NCI-H748 treated with DMSO at 0.1 percent for 48 hours (cell line): ENCODE measurements around the gene DCK.
"Not testable (repeated sequence)": the region's sequence is repeated elsewhere in the genome, so short reads cannot be mapped to it uniquely, and the experiment has no call there.

Experiments used
- DNase-seq: peaks from one replicate; lab custom pipeline; 2025; lab: John Stamatoyannopoulos, UW

The DCK gene

DNA sequence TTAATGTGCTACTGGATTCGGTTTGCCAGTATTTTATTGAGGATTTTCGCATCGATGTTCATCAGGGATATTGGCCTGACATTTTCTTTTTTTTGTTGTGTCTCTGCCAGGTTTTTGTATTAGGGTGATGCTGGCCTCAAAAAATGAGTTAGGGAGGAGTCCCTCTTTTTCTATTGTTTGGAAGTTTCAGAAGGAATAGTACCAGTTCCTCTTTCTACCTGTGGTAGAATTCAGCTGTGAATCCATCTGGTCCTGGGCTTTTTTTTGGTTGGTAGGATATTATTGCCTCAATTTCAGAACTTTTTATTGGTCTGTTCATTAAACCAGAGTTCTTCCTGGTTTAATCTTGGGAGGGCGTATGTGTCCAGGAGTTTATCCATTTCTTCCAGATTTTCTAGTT is 7.9 kb downstream of the DCK start:
- not testable (repeated sequence) for DNase-seq

DNA sequence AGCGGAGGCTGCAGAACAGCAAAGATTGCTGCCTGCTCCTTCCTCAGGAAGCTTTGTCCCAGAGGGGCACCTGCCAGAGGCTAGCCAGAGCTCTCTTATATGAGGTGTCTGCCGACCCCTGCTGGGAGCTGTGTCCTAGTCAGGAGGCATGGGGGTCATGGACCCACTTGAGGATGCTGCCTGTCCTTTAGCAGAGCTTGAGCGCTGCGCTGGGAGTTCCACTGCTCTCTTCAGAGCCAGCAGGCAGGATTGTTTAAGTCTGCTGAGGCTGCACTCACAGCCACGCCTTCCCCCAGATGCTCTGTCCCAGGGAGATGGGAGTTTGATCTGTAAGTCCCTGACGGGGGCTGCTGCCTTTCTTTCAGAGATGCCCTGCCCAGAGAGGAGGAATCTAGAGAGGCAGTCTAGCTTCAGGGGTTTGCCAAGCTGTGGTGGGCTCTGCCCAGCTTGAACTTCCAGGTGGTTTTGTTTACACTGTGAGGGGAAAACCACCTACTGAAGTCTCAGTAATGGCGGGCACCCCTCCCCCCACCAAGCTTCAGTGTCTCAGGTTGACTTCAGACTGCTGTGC is 10.9 kb downstream of the DCK start:
- DNase-seq = no peak

DNA sequence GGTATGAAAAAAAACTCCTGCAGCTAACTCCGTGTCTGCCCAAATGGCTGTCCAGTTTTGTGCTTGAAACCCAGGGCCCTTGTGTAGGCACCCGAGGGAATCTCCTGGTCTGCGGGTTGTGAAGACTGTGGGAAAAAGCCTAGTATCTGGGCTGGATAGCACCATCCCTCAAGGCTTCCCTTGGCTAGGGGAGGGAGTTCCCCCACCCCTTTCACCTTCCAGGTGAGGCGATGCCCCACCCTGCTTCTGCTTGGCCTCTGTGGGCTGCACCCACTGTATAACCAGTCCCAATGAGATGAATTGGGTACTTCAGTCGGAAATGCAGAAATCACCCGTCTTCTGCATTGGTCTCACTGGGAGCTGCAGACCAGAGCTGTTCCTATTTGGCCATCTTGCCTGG is 11.6 kb downstream of the DCK start:
- DNase-seq = not testable (repeated sequence)

DNA sequence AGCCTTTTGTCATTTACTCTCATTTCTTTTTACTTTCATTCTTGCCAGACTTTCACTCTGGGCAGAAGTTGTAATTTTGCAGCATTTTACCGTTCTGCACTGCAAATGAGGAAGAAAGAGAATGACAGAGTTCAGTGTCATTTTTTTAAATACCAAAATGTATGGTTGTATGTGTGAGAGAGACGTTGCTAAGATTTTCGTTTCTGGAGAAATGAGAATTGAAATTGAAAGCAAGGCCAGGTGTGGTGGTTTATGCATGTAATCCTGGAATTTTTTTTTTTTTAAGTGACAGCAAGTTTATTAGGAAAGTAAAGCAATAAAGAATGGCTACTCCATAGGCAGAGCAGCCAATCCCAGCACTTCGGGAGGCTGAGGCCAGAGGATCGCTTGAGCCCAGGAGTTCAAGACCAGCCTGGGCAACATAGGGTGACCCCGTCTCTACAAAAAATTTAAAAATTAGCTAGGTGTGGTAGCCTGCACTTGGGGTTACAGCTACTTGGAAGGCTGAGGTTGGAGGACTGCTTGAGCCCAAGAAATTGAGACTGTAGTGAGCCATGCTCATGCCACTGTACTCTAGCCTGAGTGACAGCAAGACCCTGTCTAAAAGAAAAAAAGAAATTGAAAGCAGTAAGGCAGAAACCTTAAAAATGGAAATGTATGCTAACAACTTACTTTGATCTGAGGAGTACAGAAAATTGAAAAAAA is 12.9 kb downstream of the DCK start:
- DNase-seq = no peak

DNA sequence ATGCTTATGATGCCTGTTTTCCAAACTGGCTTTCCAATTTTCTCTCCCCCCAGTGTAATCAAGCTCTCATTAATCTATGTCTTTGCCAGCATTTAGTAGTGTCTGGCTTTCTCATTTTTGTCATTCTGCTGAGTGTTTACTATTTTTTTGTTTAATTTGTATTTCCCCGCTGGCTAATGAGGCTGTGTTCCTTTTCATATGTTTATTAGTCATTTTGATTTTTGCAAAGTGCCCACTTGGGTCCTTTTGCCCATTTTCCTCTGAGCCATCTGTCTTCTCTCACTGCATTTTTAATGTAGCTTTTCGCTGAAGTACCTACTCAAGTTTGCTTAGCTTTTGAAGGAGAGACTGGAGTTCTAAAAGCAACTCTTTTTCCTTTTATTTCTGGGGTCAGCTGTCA is 14.7 kb downstream of the DCK start:
- DNase-seq = no peak

DNA sequence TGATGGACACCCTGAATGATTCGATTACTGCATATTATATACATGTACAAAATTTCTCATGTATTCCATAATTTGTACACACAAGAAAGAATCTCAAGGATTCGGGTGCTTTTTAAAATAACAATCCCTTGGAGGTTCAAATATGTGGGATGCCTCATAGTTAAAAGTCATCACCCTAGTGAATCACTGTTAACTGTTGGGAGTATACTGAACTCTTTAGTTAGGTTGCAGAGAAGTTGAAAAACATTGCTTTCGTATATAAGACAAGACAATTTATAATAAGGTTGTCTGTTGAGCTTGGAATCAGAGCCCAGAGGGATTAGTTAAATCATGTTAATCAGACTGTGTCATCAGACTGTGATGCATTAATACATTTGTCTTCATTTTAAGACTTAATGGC is 15.6 kb downstream of the DCK start:
- no peak for DNase-seq

DNA sequence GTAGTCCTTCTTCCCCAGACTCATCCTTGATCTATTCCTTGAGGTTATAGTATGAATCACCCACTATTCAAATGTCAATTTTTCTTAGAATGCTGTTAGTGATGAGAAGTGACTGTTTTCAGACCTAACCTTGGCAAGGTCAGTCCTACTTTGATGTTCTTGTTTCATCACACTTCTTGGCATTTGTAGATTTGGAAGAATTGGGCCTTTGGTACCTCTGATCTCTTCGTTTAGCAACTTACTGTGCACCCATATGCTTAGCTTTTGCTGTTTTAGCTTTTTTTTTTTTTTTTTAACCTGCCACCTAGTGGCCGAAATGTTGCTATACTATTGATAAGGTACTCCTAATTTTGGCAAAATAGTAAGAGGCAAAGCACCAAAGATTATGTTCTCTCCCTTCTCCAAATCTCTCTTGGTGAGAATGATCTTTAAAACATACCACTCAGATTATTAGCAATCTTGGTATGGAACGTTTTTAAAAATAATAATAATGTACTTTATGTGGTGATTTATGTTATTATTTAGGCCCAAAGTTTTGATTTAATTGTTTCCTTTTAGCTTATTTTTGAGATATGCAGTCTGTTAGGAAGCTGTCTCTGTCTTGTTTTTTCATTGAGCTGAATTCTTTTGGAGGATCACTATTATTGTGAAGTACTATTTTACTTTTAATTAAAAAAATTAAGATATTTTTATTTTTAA is 16.6 kb downstream of the DCK start:
- peak; percentile 7 for DNase-seq

DNA sequence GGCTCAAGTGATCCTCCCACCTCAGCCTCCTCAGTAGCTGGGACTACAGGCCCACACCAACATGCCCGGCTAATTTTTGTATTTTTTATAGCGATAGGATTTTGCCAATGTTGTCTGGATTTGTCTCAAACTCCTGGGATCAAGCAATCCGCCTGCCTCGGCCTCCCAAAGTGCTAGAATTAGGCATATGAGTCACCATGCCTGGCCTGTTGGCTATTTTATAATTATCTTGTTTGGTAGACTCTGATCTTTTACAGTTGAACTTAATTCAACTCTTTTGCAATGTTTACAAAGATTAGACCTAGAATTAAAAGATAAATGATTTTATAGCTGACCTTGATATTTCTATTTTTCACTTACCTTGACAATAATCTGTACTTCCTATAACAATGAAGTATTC is 18.0 kb downstream of the DCK start:
- DNase-seq = no peak

DNA sequence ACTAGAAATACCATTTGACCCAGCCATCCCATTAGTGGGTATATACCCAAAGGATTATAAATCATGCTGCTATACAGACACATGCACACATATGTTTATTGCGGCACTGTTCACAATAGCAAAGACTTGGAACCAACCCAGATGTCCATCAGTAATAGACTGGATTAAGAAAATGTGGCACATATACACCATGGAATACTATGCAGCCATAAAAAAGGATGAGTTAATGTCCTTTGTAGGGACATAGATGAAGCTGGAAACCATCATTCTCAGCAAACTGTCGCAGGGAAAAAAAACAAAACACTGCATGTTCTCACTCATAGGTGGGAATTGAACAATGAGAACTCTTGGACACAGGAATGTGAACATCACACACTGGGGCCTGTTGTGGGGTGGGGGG is 23.9 kb downstream of the DCK start:
- not testable (repeated sequence) for DNase-seq

DNA sequence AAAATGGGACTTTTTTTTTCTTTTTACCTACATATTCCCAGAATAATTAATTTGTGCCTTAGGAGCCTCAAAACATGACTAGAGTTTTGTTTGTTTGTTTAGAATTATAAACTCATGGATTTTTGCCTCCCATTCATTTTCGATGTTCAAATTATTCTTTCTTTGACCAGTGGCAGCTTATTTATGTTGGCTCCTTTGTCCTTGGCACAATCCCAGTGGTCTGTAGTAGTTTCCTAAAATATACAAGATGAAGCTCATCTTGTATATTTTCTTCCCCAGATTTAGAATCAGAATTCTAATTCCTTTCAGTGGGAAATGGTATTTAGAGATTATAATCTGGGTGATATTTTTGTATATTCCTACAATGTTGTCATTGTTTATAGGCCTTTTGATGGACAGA is 27.2 kb downstream of the DCK start:
- no peak for DNase-seq

DNA sequence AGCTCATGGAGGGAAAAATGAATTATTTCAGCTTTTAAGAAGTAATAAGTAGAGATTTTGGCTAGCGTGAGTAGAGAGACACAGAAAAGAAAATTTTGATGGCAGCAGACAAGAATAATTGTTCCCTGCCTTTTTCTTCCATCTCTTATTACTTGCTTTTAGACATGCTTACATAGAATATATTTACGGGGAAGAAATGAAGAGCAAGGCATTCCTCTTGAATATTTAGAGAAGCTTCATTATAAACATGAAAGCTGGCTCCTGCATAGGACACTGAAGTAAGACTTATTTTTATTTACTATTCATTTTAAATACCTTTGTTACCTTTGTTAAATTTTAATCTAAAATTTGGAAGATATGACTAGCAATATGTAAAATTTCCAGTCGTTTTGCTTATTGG is 32.2 kb downstream of the DCK start:
- DNase-seq = no peak

DNA sequence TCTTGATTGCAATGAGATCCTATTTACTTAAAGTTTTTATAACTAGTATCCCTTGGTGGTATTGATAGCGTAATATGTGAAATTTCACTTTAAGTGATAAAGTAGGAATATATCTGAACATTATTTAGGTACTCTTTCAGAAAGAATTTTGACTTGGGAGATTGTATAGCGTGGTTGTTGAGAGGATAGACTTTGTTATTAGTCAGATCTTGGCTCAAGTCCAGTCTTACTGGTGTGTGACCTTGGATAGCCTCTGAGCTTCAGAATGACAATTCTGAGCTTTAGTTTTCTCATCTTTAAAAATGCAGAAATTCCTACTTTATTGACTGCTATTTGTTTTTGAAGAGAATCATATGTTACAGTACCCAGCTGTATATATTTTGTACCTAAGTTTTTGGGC is 32.6 kb downstream of the DCK start:
- DNase-seq = no peak

DNA sequence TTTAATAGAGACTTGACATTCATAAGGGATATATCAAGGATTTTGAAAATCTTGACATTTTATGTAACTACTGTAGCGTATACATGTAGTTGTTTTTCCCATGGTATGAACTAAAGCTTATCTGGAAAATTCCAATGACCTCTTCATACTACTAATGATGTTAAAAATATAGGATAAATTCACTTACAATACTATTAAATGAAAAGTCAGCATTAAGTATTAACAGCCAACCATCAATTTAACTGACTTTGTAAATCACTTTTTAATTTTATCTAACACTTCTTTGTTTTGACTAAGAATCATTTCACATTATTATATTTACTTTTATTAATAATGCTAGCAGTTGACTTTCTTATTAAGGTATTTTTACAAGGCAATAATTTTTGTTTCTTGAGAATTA is 34.2 kb downstream of the DCK start:
- DNase-seq = no peak

DNA sequence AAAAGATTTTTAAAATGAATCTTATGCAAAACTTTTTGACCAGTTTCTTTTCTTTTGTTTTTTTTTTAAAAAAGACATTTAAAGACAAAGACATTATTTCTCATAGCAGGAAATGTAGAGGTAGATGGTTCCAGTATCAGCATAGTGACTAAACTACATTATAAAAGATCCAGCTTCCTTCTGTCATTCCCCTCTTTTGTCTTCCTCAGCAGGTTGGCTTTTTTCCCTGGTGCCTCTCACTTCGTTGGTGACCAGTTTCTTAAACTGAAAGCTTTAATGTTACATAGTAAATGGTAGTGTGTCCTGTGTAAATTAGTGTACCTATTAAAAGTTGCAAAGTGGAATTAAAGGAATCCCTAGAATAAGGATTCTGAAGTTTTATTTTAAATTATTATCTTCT is 36.1 kb downstream of the DCK start:
- no peak for DNase-seq

DNA sequence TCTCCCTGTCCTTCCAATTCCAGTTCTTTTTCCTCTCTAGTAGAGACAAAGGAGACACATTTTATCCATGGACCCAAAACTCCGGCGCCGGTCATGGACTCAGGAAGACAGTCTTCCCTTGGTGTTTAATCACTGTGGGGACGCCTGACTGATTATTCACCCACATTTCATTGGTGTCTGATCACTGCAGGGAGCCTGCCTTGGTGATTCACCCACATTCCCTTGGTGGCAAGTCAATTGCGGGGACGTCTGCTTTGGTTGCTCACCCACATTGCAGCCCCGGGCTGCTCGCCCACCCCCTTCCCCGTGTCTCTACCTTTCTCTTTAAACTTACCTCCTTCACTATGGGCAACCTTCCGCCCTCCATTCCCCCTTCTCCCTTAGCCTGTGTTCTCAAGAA is 38.7 kb downstream of the DCK start:
- not testable (repeated sequence) for DNase-seq

DNA sequence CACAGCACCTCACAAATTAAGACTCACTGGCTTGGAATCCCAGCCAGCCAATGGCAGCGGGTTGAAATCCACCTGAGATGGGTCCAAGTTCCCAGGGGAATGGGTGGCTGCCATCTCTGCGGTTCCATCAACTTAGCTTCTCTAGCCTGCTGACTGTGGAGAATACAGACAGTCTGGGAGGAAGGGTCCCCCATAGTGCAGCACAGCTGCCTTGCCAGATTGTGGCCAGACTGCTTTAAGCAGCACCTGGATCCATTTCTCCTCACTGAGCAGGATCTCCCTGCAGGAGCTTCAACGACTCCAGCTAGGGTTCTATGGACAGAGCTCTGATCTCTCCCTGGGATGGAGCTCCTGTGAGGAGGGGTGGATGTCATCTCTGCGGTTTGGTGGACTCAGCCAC is 51.8 kb downstream of the DCK start:
- DNase-seq = no peak

DNA sequence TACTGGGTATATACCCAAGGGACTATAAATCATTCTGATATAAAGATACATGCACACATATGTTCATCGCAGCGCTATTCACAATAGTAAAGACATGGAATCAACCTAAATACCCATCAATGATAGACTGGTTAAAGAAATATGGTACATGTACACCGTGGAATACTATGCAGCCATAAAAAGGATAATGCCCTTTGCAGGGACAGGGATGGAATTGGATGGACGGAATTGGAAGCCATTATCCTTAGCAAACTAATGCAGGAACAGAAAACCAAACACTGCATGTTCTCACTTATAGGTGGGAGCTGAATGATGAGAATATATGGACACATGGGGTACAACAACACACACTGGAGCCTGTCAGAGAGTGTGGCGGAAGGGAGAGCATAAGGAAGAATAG is 55.9 kb downstream of the DCK start:
- no peak for DNase-seq

DNA sequence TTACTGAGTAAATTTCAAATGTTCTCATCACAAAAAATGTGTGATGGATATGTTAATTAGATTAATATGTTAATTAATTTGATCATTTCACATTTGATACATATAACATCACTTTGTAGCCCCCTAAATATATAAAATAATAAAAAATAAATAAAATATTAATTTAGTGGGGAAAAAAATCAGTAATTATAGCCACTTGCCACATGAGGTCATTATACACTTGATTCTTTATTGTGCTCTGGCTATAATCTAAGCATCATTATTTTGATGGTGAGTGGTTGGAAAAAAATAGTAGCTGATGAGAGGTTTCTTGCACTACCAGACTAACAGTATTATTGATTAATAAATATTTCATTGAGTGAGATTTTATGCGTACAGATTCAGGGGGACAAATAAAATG is 57.4 kb downstream of the DCK start:
- DNase-seq = no peak

DNA sequence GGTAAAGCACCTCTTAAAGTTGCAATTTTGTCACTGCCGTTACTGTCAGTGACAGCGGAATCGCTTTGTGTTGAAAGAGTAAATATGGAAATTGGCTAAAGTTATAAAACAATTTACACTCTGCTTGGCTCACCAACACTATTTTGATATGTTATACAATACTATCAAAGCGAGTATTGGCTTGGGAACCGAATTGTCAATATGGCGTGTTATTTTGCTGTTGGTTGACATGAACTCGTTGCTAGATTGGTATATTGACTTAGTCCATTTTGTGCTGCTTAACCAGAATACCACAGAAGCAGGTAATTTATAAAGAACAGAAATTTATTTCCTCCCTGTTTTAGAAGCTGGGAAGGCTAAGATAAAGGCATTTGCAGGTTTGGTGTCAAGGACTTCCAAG is 58.6 kb downstream of the DCK start:
- no peak for DNase-seq

DNA sequence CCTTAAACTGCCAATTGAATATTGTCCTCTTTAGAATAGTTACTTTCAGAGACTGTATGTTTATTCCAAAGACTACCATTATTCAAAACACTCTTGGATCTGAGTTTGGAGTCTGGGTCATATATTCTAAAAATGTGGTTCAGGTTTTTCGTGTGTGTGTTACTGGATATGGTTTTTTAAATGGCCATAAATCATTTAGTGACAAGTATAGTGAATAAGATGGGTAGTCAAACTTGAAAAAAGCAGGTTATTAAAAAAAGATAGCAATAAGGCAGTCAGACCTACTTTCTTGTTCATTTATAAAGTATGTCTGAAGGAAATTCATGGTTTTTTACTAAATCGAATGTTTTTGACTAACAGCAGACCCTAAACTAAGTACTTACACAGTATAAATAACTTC is 59.3 kb downstream of the DCK start:
- DNase-seq = no peak

DNA sequence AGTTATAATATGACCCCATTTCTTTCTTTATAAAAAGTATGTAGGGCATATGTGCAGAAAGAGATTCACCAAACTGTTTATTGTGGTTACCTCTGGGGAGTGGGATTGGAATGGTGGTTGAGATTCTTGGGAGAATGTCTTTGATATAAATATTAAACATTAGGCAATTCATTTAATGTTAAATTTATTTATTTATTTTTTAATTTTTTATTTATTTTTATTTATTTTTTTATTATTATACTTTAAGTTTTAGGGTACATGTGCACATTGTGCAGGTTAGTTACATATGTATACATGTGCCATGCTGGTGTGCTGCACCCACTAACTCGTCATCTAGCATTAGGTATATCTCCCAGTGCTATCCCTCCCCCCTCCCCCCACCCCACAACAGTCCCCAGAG is 60.2 kb downstream of the DCK start:
- not testable (repeated sequence) for DNase-seq

DNA sequence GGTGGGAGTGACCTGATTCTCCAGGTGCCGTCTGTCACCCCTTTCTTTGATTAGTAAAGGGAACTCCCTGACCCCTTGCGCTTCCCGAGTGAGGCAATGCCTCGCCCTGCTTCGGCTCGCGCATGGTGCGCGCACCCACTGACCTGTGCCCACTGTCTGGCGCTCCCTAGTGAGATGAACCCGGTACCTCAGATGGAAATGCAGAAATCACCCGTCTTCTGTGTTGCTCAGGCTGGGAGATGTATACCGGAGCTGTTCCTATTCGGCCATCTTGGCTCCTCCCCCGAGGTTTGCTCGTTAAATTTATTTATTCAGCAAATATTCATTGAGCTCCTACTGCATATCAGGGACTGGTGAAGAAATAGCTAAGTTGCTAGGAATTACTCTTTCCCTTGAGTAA is 66.1 kb downstream of the DCK start:
- not testable (repeated sequence) for DNase-seq

DNA sequence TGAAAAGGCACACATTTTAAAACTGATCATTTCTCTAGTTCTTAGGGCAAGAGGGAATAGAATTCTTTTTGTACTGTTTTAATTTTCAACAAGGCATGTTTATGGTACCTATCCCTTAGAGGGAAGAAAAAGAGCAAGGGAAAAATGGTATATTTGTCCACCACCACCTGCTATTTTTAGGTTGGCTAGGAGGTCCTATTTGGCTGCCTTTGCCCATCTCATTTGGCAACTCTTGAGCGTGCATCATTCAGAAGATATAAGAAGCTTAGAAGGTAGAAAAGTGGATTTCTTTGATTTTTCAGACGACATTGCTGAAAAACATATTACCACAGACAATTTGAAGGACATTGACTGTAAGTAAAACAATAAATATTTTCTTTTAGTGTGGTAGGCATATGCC is 69.0 kb downstream of the DCK start:
- no peak for DNase-seq

DNA sequence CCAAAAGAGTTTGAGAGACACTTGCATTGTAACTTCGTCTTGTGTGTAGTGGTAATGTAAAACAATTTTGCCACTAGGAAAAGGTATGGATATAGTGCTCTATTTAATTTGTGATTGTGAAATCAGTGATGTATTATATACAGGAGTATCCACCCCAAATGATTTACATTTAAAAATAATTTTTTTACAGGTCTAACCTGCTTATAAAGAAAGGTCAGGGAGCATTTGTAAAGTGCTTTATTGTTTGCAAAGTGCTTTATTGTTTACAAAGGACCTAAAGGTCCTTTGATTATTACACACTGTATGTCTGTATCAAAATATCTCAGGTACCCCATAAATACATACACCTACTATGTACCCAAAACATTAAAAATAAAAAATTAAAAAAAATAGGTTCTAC is 70.3 kb downstream of the DCK start:
- DNase-seq = no peak
